ENCODE data around the gene CKMT1A. TPM values are rescaled to one million over a fixed set of nuclear protein-coding genes. Genes with fewer than 3 reads are reported as not detected.
"Not testable (repeated sequence)": the region's sequence is repeated elsewhere in the genome, so short reads cannot be mapped to it uniquely, and the experiment has no call there.

Gene CKMT1A
- total RNA-seq, 1 donor from 2014 or later, result 1.7 TPM

DNA sequence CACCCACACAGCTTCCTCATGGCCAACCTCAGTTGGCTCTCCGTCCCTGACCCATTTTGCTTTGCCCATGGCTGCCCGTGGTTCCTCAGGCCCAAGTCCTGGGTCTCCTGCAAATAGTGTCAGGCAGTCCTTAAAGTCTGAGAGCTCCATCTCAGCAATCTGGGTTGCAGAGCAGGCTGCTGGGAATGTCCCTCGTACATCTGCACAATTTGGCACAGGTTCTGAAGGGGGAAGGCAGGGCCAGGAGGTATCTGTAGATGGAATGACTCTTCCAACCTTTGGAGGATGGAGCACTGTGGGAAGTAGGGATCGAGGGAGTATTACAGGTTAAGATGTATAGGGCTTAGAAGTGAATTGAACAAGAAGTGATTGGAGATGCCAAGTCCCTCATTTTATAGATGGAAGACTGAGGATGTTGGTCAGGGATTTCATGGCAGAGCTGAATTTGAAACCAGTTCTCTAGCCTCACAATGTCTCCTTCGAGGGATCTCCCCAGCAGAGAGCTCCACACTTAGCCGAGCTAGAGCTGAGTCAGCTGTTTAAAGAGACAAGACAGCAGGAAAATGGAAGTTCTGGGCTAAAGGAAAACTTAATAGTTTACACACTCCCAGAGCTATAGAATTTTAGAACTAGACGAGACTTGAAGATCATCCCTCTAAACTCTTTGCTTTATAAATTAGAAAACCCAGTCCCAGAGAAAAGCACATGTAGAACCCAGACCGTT, 9.2 kb downstream of the CKMT1A start:
- TF ChIP-seq EZH2phosphoT487 (IDR thresholded peaks at IDR 0.05) (no peak), EZH2 (IDR thresholded peaks at IDR 0.05) (no peak), CTCF (IDR thresholded peaks at IDR 0.05) (no peak)
- no peak overlapping the region for H3K27ac Mint-ChIP-seq
- no peaks in the 10 kb centered on the region for H3K36me3 Mint-ChIP-seq
- no peak overlapping the region for H3K9ac ChIP-seq
- no peaks in the 10 kb centered on the region for H3K36me3 ChIP-seq
- H3K4me1 Mint-ChIP-seq, result no peaks in the 10 kb centered on the region
- no peak overlapping the region for H3K4me3 Mint-ChIP-seq
- H3K4me1 ChIP-seq, result no peaks in the 10 kb centered on the region
- H3K27me3 ChIP-seq, result no peaks in the 10 kb centered on the region
- H3K9me3 ChIP-seq (ENCODE audit: low read depth), result no peaks in the 10 kb centered on the region
- no peak overlapping the region for H3K4me2 ChIP-seq
- H2AFZ ChIP-seq (replicated peaks), result no peak overlapping the region
- H3K79me2 ChIP-seq (ENCODE audit: low read depth), result no peaks in the 10 kb centered on the region
- H4K20me1 ChIP-seq (ENCODE audit: low read depth), result no peaks in the 10 kb centered on the region
- no peak overlapping the region for H3K27ac ChIP-seq
- no peaks in the 10 kb centered on the region for H3K9me3 Mint-ChIP-seq
- DNase-seq (ENCODE audit: low spot score), result no peak
- H3F3A ChIP-seq (ENCODE audit: low read depth), result no peaks in the 10 kb centered on the region
- H3K4me3 ChIP-seq, result no peak overlapping the region
- peaks cover 5% of the 10 kb centered on the region for H3K27me3 Mint-ChIP-seq (ENCODE audit: insufficient read depth, low read depth)

DNA sequence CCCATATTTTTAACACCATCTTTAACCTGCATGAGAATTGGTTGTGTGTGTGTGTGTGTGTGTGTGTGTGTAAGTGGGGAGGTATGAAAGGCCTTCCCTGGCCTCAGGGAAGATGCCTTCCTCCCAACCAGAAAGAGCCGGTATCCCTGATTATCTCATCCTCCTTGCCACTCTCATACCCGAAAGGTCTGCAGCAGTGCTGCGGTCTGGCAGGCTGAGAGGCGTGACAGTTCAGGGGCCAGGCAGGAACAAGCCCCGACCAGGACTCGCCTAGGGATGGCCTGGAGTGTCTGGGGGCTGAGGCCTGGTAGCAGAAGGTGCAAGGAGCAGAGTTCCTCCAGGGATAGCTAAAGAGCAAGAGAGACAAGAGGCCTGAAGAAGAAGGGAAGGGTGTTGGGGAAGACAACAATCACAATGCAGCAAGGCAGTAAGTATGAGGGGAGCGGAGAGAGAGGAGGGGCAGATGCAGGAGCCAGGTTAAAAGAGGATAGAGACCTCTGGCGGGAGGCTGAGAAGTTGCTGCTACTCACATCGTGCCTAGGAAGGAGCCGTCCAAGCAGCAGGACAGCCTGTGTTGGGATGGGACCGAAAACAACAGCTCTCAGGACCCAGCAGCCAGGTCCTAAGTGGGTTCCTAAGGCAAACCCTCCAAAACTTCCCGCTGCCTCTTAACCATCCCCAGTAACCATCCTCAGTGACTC, 16.9 kb downstream of the CKMT1A start:
- not testable (repeated sequence) for H3K36me3 ChIP-seq; H3K4me1 Mint-ChIP-seq; H4K20me1 ChIP-seq (ENCODE audit: low read depth); H3K79me2 ChIP-seq (ENCODE audit: low read depth); H3K9ac ChIP-seq; H3K27ac Mint-ChIP-seq; H3K27me3 Mint-ChIP-seq (ENCODE audit: insufficient read depth, low read depth); H3K4me2 ChIP-seq; DNase-seq (ENCODE audit: low spot score); H3K9me3 Mint-ChIP-seq; H3K4me3 Mint-ChIP-seq; H3K36me3 Mint-ChIP-seq; H3K27ac ChIP-seq; H3K9me3 ChIP-seq (ENCODE audit: low read depth); H3K27me3 ChIP-seq; H3K4me1 ChIP-seq; H3F3A ChIP-seq (ENCODE audit: low read depth); H2AFZ ChIP-seq (replicated peaks); H3K4me3 ChIP-seq

GRCh38 chr15:43723151-43723550, 29.5 kb downstream of the CKMT1A start:
- no peaks in the 10 kb centered on the region for H3K36me3 ChIP-seq
- H3K27me3 ChIP-seq, result no peaks in the 10 kb centered on the region
- no peak overlapping the region for H3K9ac ChIP-seq
- H3F3A ChIP-seq (ENCODE audit: low read depth), result no peaks in the 10 kb centered on the region
- H3K4me3 ChIP-seq, result no peak overlapping the region
- H3K4me2 ChIP-seq, result no peak overlapping the region
- no peaks in the 10 kb centered on the region for H3K36me3 Mint-ChIP-seq
- no peaks in the 10 kb centered on the region for H3K79me2 ChIP-seq (ENCODE audit: low read depth)
- no peaks in the 10 kb centered on the region for H3K27me3 Mint-ChIP-seq (ENCODE audit: insufficient read depth, low read depth)
- no peaks in the 10 kb centered on the region for H4K20me1 ChIP-seq (ENCODE audit: low read depth)
- H3K27ac ChIP-seq, result no peak overlapping the region
- no peak overlapping the region for H3K4me3 Mint-ChIP-seq
- no peaks in the 10 kb centered on the region for H3K4me1 Mint-ChIP-seq
- no peaks in the 10 kb centered on the region for H3K9me3 ChIP-seq (ENCODE audit: low read depth)
- DNase-seq (ENCODE audit: low spot score), result no peak
- H2AFZ ChIP-seq (replicated peaks), result no peak overlapping the region
- TF ChIP-seq EZH2 (IDR thresholded peaks at IDR 0.05) (no peak), EZH2phosphoT487 (IDR thresholded peaks at IDR 0.05) (no peak), CTCF (IDR thresholded peaks at IDR 0.05) (no peak)
- no peak overlapping the region for H3K27ac Mint-ChIP-seq
- no peaks in the 10 kb centered on the region for H3K9me3 Mint-ChIP-seq
- no peaks in the 10 kb centered on the region for H3K4me1 ChIP-seq

DNA sequence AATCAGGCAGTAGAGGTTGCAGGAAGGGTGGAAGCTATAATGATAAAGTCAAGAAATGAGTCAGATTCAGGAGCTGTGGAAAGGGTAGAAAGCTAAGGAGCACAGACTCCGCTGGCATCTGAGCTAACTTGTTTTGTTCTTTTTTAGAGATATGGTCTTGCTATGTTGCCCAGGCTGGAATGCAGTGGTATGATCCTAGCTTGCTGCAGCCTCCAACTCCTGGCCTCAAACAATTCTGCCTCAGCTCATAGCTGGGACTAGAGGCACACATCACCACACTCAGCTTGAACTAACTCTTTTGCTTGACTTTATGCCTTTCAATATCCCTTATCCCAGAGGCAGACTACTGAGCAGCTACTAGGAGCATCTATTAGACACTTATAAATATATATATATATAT, 32.6 kb downstream of the CKMT1A start:
- H3K4me3 ChIP-seq; H3K4me3 Mint-ChIP-seq; H3K36me3 ChIP-seq; H4K20me1 ChIP-seq (ENCODE audit: low read depth); H3K4me2 ChIP-seq; H3K36me3 Mint-ChIP-seq; H3K9me3 ChIP-seq (ENCODE audit: low read depth); H3K27me3 ChIP-seq; H2AFZ ChIP-seq (replicated peaks); H3K4me1 ChIP-seq; H3K27ac ChIP-seq; H3K27ac Mint-ChIP-seq; H3K79me2 ChIP-seq (ENCODE audit: low read depth); H3K9ac ChIP-seq; H3K4me1 Mint-ChIP-seq; H3K9me3 Mint-ChIP-seq; DNase-seq (ENCODE audit: low spot score); H3K27me3 Mint-ChIP-seq (ENCODE audit: insufficient read depth, low read depth); H3F3A ChIP-seq (ENCODE audit: low read depth): not testable (repeated sequence)

DNA sequence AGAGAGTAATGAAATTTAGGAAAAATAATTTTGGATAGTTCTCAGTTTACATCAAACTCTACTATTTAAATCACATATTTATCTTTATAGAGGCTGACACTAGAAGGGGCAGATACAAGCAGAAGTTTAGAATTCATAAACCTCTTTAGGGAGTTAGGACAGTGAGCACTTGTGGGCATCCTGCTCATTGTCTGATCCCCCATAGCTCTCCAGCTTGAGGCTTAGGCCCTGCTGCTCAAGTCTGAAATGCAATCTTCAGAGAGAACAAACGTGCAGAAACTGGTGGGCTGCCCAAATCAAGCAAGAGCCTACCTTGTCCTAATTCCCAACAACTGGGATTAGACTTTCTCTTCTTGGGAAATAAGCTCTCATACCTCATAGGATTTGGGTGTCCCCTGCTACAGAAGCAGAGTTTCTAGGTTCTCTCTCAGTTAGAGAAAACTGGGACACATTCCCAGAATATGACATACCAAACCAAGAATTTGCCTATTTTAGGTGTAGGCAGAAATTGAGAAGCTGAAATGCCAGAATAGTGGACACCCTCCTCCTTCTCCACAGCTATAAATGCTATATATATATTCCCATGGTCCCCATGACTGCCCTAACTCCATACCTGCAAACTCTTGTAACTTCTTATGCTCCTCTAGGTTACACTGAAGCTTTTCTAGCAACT, 34.5 kb downstream of the CKMT1A start:
- H3K36me3 ChIP-seq; H3K27me3 Mint-ChIP-seq (ENCODE audit: insufficient read depth, low read depth); H3K27ac Mint-ChIP-seq; DNase-seq (ENCODE audit: low spot score); H3K9me3 Mint-ChIP-seq; H2AFZ ChIP-seq (replicated peaks); H3F3A ChIP-seq (ENCODE audit: low read depth); H3K27ac ChIP-seq; H3K4me1 Mint-ChIP-seq; H3K4me2 ChIP-seq; H3K4me1 ChIP-seq; H3K9ac ChIP-seq; H3K36me3 Mint-ChIP-seq; H3K79me2 ChIP-seq (ENCODE audit: low read depth); H3K9me3 ChIP-seq (ENCODE audit: low read depth); H3K4me3 ChIP-seq; H4K20me1 ChIP-seq (ENCODE audit: low read depth); H3K4me3 Mint-ChIP-seq; H3K27me3 ChIP-seq: not testable (repeated sequence)

All from neural progenitor cell (in vitro differentiated cells).